ENCODE measurements around the gene MAG.

The MAG gene

DNA sequence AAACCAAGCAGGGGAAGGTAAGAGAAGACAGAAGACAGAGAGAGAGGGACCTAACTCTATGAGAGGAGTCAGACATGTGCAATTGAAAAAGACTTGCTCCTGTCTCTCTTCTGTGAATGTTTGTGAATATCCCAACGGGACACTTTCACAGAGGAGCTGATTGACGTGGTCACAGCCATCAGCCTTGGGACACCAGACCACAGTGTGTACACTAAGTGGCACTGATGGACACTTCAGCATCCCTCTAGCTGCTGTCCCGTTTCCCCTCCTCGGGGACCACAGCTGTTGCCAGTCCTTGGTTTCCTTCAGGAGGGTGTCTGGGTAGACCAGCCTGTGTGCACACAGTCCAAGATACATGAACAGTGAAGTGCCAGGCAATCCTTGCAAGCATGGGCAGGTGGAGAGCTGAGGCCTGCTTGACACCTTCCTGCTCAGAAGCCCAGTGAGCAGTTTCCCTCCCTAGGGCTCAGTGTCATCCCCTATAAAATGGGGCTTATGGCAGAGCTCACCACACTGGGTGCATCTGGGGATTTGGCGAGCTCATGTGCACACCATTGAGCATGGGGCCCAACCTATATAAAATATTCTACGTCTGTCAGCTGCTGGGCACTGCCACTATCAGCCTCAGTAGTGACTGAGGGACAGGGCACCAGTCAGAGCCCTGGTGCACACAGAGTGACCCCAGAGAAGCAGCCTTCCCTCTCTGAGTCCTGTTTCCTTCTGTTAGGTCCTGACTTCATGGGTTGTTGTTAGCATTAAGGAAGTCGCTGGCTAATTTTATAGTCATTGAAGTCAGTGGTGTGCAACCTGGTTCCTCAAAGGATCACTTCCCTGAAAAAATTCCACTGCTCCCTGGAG, 27.5 kb upstream of the MAG start (continued):
- TF ChIP-seq CSRNP3 (CRISPR knock-in tag; IDR thresholded peaks at IDR 0.05) (no peak), RARB (CRISPR knock-in tag; IDR thresholded peaks at IDR 0.05) (no peak), ZNF70 (CRISPR knock-in tag; IDR thresholded peaks at IDR 0.05) (no peak), TOX (CRISPR knock-in tag; IDR thresholded peaks at IDR 0.05; ENCODE audit: borderline replicate concordance) (no peak), ZC3H10 (CRISPR knock-in tag; IDR thresholded peaks at IDR 0.05) (no peak), SNAI2 (CRISPR knock-in tag; IDR thresholded peaks at IDR 0.05) (no peak), ZFP30 (CRISPR knock-in tag; IDR thresholded peaks at IDR 0.05) (no peak), CSDC2 (CRISPR knock-in tag; IDR thresholded peaks at IDR 0.05) (no peak), ARNTL (CRISPR knock-in tag; IDR thresholded peaks at IDR 0.05; ENCODE audit: borderline replicate concordance, low read depth) (no peak)

DNA sequence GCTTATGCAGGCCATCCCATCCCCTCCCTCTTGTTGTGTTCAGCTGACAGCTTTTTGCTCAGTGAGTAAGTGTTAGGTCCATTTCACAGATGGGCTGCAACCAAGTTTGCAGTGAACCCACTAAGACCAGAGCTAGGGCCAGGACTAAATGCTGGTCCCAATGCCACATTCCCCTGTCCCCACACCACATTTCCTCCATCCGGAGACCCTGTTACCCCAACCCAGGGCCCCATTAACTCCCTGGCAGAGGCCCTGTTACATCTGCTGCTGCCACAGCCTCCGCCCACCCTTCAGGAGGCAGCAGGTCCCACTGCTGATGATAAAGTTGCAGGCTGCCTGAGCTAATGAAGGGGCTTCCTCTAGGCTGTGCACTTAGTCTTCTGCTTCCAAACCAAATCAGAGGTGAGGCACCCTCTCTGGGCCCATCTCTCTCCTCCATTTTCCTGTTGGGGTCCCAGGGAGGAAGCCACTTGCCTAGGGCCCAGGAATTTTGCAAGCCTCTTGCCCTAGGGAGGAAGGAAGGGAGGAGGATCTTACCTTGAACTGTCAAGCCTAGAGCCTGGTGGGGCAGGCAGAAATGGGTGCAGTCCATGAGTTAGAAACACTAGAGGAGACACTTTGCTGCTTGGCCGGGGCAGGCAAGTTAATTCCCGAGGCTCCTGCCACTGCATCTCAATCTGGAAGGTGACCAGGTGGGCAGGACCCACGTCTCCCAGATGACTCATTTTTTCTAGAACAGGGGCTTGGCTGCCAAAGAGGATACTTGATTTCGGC, 26.6 kb upstream of the MAG start:
- ATAC-seq: no peak
- TF ChIP-seq, protein P1, sequence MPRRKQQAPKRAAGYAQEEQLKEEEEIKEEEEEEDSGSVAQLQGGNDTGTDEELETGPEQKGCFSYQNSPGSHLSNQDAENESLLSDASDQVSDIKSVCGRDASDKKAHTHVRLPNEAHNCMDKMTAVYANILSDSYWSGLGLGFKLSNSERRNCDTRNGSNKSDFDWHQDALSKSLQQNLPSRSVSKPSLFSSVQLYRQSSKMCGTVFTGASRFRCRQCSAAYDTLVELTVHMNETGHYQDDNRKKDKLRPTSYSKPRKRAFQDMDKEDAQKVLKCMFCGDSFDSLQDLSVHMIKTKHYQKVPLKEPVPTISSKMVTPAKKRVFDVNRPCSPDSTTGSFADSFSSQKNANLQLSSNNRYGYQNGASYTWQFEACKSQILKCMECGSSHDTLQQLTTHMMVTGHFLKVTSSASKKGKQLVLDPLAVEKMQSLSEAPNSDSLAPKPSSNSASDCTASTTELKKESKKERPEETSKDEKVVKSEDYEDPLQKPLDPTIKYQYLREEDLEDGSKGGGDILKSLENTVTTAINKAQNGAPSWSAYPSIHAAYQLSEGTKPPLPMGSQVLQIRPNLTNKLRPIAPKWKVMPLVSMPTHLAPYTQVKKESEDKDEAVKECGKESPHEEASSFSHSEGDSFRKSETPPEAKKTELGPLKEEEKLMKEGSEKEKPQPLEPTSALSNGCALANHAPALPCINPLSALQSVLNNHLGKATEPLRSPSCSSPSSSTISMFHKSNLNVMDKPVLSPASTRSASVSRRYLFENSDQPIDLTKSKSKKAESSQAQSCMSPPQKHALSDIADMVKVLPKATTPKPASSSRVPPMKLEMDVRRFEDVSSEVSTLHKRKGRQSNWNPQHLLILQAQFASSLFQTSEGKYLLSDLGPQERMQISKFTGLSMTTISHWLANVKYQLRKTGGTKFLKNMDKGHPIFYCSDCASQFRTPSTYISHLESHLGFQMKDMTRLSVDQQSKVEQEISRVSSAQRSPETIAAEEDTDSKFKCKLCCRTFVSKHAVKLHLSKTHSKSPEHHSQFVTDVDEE (CRISPR knock-in tag; IDR thresholded peaks at IDR 0.05): no peak
- TF ChIP-seq GLIS3 (CRISPR knock-in tag; IDR thresholded peaks at IDR 0.05) (no peak), OSR1 (CRISPR knock-in tag; IDR thresholded peaks at IDR 0.05) (no peak), RARB (CRISPR knock-in tag; IDR thresholded peaks at IDR 0.05) (no peak), ESRRG (CRISPR knock-in tag; IDR thresholded peaks at IDR 0.05) (no peak), ARNTL (CRISPR knock-in tag; IDR thresholded peaks at IDR 0.05; ENCODE audit: borderline replicate concordance, low read depth) (no peak), SNAI2 (CRISPR knock-in tag; IDR thresholded peaks at IDR 0.05) (no peak), ZNF8 (CRISPR knock-in tag; IDR thresholded peaks at IDR 0.05) (no peak), ZNF565 (CRISPR knock-in tag; conservative IDR thresholded peaks at IDR 0.05; ENCODE audit: low read depth) (no peak), CSDC2 (CRISPR knock-in tag; IDR thresholded peaks at IDR 0.05) (no peak), ZC3H10 (CRISPR knock-in tag; IDR thresholded peaks at IDR 0.05) (no peak), BACH2 (CRISPR knock-in tag; IDR thresholded peaks at IDR 0.05; ENCODE audit: borderline replicate concordance) (no peak)
- TF ChIP-seq, protein P2, sequence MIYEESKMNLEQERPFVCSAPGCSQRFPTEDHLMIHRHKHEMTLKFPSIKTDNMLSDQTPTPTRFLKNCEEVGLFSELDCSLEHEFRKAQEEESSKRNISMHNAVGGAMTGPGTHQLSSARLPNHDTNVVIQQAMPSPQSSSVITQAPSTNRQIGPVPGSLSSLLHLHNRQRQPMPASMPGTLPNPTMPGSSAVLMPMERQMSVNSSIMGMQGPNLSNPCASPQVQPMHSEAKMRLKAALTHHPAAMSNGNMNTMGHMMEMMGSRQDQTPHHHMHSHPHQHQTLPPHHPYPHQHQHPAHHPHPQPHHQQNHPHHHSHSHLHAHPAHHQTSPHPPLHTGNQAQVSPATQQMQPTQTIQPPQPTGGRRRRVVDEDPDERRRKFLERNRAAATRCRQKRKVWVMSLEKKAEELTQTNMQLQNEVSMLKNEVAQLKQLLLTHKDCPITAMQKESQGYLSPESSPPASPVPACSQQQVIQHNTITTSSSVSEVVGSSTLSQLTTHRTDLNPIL (CRISPR knock-in tag; IDR thresholded peaks at IDR 0.05; ENCODE audit: low read depth): no peak
- TF ChIP-seq, protein P3, sequence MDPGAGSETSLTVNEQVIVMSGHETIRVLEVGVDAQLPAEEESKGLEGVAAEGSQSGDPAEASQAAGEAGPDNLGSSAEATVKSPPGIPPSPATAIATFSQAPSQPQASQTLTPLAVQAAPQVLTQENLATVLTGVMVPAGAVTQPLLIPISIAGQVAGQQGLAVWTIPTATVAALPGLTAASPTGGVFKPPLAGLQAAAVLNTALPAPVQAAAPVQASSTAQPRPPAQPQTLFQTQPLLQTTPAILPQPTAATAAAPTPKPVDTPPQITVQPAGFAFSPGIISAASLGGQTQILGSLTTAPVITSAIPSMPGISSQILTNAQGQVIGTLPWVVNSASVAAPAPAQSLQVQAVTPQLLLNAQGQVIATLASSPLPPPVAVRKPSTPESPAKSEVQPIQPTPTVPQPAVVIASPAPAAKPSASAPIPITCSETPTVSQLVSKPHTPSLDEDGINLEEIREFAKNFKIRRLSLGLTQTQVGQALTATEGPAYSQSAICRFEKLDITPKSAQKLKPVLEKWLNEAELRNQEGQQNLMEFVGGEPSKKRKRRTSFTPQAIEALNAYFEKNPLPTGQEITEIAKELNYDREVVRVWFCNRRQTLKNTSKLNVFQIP (CRISPR knock-in tag; IDR thresholded peaks at IDR 0.05; ENCODE audit: borderline replicate concordance, low read depth): no peak

DNA sequence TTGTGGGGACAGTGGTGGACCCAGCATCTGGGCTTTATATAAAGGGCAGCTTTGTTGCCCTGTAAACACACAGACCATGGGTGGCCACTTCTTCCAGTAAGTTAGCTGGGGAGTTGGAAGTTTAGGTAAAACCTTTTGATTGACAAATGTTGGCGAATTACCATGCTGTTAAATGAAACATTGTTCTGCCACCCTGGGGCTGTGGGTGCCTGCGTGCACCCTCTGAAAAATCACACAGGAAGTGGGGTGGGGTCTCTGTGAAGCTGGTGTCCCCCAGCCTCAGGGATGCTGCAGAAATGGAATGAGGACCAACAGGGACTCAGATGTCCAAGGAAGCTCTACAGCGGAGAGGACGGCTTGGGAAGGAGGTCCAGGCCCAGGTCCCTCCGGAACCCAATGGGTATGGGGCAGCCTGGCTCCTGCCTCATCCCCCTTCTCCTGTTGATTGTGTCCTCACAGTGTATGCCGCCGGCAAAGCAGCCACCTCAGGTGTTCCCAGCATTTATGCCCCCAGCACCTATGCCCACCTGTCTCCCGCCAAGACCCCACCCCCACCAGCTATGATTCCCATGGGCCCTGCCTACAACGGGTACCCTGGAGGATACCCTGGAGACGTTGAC, 26.0 kb upstream of the MAG start:
- no peak for ATAC-seq
- TF ChIP-seq, protein P1 (CRISPR knock-in tag; IDR thresholded peaks at IDR 0.05): no peak
- no peak for TF ChIP-seq OSR1 (CRISPR knock-in tag; IDR thresholded peaks at IDR 0.05)
- no peak for TF ChIP-seq ZNF565 (CRISPR knock-in tag; conservative IDR thresholded peaks at IDR 0.05; ENCODE audit: low read depth)
- TF ChIP-seq ISL1 (CRISPR knock-in tag; IDR thresholded peaks at IDR 0.05): no peak
- TF ChIP-seq ZNF70 (CRISPR knock-in tag; IDR thresholded peaks at IDR 0.05): no peak
- TF ChIP-seq ZC3H10 (CRISPR knock-in tag; IDR thresholded peaks at IDR 0.05): no peak
- TF ChIP-seq, protein P2 (CRISPR knock-in tag; IDR thresholded peaks at IDR 0.05; ENCODE audit: low read depth): no peak
- TF ChIP-seq ZNF8 (CRISPR knock-in tag; IDR thresholded peaks at IDR 0.05): no peak

All from SK-N-SH treated with all-trans-retinoic acid at 6 μM for 48 hours (cell line).